ENCODE measurements around the gene RHOA. TPM values are rescaled to one million over a fixed set of nuclear protein-coding genes. Genes with fewer than 3 reads are reported as not detected.
A peak's percentile ranks its signal among the peaks of the same experiment; 100 is the strongest.

Gene RHOA
- total and polyA plus RNA-seq, 2 experiments from 2014 or later = 781 to 996 TPM

DNA sequence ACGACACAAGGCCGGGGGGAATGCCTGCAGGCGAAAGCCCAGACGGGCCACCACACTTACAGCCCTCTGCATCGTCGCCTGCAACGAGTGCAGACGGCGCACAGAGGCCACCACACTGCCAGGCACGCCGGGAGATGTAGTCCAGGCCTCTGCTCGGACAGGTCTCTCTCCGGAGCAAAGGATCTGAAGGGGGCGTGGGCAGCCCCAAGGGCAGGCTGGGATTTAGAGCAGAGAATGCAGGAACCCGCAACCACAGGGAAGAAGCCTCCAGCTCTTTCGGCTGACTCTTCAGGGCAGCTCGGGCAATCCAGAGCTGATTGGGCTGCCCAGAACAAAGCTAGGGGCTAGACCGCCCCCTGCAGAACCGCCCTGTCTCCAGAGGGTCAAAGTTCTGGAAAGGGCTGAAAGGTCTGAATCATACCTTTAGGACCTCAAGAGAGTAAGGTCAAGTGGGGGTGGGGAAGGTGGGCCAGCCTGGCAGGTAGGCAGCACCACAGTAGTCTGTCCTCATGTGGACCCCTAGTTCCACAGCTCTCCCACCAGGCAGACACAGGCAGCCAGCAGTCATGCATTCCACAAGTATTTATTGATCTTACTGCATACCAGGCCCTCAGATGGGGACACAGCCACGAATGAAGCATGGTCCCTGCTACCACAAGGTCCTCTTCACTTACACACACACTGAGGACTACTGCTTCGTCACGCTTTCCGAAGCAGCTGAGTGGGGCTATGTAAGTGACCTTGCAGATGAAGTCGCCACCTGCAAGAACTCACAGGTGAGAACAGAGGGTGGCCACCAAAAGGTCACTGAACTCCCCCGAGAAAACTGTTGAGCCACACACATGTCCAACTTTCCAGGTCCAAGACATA is 10.8 kb upstream of the RHOA start, which contains the start of gene AMT:
Gene AMT, minus strand, starts transcription at position 95 of the 870 bp plus-strand sequence. Its CDS starts 23 bp downstream, at position 72.
- H3K9me3 ChIP-seq (ENCODE audit: low read depth) = no peaks in the 10 kb centered on the region
- no peak within 1 kb of the TSS for H2AFZ ChIP-seq
- H3K4me1 ChIP-seq (ENCODE audit: insufficient read depth) = peaks cover 14% of the 10 kb centered on the region
- H4K20me1 ChIP-seq (ENCODE audit: insufficient read depth) = no peaks in the 10 kb centered on the region
- no peaks in the 10 kb centered on the region for H3K79me2 ChIP-seq (ENCODE audit: insufficient read depth)
- no peak for DNase-seq
- H3F3A ChIP-seq (ENCODE audit: insufficient read depth) = peaks cover 26% of the 10 kb centered on the region
- no peak within 1 kb of the TSS for H3K4me2 ChIP-seq (ENCODE audit: unreplicated experiment)
- no peaks in the 10 kb centered on the region for H3K9me2 ChIP-seq (ENCODE audit: insufficient read depth)
- H3K27ac ChIP-seq = peak within 1 kb of the TSS; percentile 89
- no peaks in the 10 kb centered on the region for H3K27me3 ChIP-seq (replicated peaks; ENCODE audit: insufficient read depth)
- H3K4me3 ChIP-seq = no peak within 1 kb of the TSS
- in situ Hi-C loops (cut with MboI) = no loop called here
- 75% methylated on average over 25 of the region's 25 CpGs for WGBS, 2 experiments (ENCODE audit: low coverage in 1 of 2, low lambda C conversion rate in 2 of 2, missing lambda C conversion rate in 2 of 2)
- H3K36me3 ChIP-seq (ENCODE audit: low read depth) = no peaks in the 10 kb centered on the region
- TF ChIP-seq EZH2phosphoT487 (IDR thresholded peaks at IDR 0.05; ENCODE audit: insufficient read depth, low read depth) (no peak), EZH2 (IDR thresholded peaks at IDR 0.05; ENCODE audit: insufficient read depth, poor library complexity, severe bottlenecking) (no peak)
- H3K9ac ChIP-seq = peak within 1 kb of the TSS; percentile 9; the same call in 1 of the 2 replicates

DNA sequence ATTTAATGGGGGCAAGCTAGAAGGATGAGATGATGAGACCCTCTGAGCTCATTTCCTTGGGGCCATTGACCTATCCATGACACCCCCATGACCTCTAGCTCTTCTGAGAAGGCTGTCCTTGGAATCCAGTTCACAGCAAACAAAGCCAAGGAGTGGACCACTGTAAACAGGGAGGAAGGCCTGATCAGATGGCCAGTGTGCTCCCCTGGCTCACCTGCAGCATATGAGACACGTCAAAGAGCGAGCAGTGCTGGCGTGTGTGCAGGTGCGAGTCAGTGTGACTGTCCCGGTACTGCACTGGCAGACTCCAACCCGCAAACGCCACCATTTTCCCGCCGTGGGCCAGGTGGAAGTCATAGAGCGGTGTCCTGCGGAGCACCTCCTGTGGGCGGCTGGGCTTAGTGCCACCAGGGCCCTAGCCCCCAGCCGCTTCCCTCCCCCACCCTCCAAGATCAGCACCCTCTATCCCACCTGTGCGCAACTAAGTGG is 10.2 kb upstream of the RHOA start:
- 70 to 73% methylated on average over 13 to 14 of the region's 14 CpGs for WGBS, 2 experiments (ENCODE audit: low coverage in 1 of 2, low lambda C conversion rate in 2 of 2, missing lambda C conversion rate in 2 of 2)
- no peaks in the 10 kb centered on the region for H4K20me1 ChIP-seq (ENCODE audit: insufficient read depth)
- H3K4me3 ChIP-seq = no peak overlapping the region
- no peak overlapping the region; the same call in 1 of the 2 replicates for H3K9ac ChIP-seq
- H3K36me3 ChIP-seq (ENCODE audit: low read depth) = no peaks in the 10 kb centered on the region
- no peak overlapping the region for H2AFZ ChIP-seq
- in situ Hi-C loops (cut with MboI) = no loop called here
- H3K79me2 ChIP-seq (ENCODE audit: insufficient read depth) = no peaks in the 10 kb centered on the region
- peaks cover 14% of the 10 kb centered on the region for H3K4me1 ChIP-seq (ENCODE audit: insufficient read depth)
- DNase-seq = no peak
- peaks cover 26% of the 10 kb centered on the region for H3F3A ChIP-seq (ENCODE audit: insufficient read depth)
- peak overlapping the region; percentile 89 for H3K27ac ChIP-seq
- no peaks in the 10 kb centered on the region for H3K9me3 ChIP-seq (ENCODE audit: low read depth)
- no peak overlapping the region for H3K4me2 ChIP-seq (ENCODE audit: unreplicated experiment)
- H3K27me3 ChIP-seq (replicated peaks; ENCODE audit: insufficient read depth) = no peaks in the 10 kb centered on the region
- no peaks in the 10 kb centered on the region for H3K9me2 ChIP-seq (ENCODE audit: insufficient read depth)
- TF ChIP-seq EZH2 (IDR thresholded peaks at IDR 0.05; ENCODE audit: insufficient read depth, poor library complexity, severe bottlenecking) (no peak), EZH2phosphoT487 (IDR thresholded peaks at IDR 0.05; ENCODE audit: insufficient read depth, low read depth) (no peak)

DNA sequence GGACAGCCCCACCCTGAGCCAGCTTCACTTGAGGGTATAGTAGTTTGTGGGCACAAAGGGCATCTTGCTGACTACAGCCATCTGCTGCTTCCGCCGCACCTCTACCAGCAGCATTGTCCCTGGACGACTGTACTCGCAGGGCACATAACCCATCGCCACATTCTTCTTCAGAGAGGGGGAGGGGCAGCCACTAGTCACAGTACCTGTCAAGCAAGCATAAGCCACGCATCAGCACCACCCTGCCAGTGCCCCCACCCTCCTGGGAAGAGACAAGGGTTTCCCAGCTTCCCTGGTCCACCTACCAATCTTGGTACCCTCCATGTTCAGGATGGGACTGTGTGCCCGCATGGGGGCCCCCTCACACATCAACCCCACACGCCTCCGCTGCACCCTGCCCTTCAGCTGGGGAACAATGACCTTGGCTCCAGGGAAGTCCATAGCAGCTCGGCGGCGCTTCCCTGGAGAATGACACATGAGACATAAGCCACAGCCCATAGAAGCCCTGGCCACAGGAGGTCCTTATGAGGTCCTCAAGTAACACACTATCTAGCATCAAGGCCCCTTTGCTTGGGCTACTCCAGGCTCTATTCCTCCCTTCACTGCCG is 5.8 kb upstream of the RHOA start:
- WGBS, 2 experiments (ENCODE audit: low coverage in 1 of 2, low lambda C conversion rate in 2 of 2, missing lambda C conversion rate in 2 of 2) = 89 to 90% methylated on average over 12 to 13 of the region's 13 CpGs
- TF ChIP-seq EZH2phosphoT487 (IDR thresholded peaks at IDR 0.05; ENCODE audit: insufficient read depth, low read depth) (no peak), EZH2 (IDR thresholded peaks at IDR 0.05; ENCODE audit: insufficient read depth, poor library complexity, severe bottlenecking) (no peak)
- H3K36me3 ChIP-seq (ENCODE audit: low read depth) = no peaks in the 10 kb centered on the region; the same call in 1 of the 2 replicates

DNA sequence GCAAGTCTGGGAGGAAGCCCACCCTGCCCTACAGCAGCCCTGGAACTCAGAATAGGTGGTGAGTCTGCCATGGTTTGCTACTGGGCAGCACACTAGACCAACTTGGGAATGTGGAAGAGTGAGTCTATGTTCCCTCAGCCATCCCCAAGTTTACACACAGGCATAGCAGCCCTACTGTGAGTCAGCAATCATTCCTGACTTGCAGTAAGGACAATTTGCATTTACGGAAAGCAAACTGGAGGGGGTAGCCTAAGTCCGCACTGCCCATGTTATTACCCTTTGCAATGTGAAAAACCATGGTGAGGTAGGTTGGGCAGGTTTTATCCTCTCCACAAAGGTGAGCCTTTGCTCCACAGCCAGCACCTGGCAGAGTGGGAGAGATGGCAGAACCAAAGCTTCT is 5.1 kb upstream of the RHOA start:
- Histone ChIP-seq H3K4me3 (no peak overlapping the region), H3K4me1 (ENCODE audit: insufficient read depth) (peaks cover 27% of the 10 kb centered on the region), H3K9me2 (ENCODE audit: insufficient read depth) (no peaks in the 10 kb centered on the region), H3K27ac (no peak overlapping the region), H3K36me3 (ENCODE audit: low read depth) (no peaks in the 10 kb centered on the region; the same call in 1 of the 2 replicates), H3K4me2 (ENCODE audit: unreplicated experiment) (no peak overlapping the region), H3K9ac (no peak overlapping the region), H3F3A (ENCODE audit: insufficient read depth) (peaks cover 25% of the 10 kb centered on the region), H3K9me3 (ENCODE audit: low read depth) (no peaks in the 10 kb centered on the region), H2AFZ (no peak overlapping the region), H3K27me3 (replicated peaks; ENCODE audit: insufficient read depth) (no peaks in the 10 kb centered on the region), H4K20me1 (ENCODE audit: insufficient read depth) (no peaks in the 10 kb centered on the region), H3K79me2 (ENCODE audit: insufficient read depth) (peaks cover 39% of the 10 kb centered on the region)
- TF ChIP-seq EZH2 (IDR thresholded peaks at IDR 0.05; ENCODE audit: insufficient read depth, poor library complexity, severe bottlenecking) (no peak), EZH2phosphoT487 (IDR thresholded peaks at IDR 0.05; ENCODE audit: insufficient read depth, low read depth) (no peak)
- no peak for DNase-seq
- WGBS, 2 experiments (ENCODE audit: low coverage in 1 of 2, low lambda C conversion rate in 2 of 2, missing lambda C conversion rate in 2 of 2) = 67 to 72% methylated on average over 2 of the region's 2 CpGs
- in situ Hi-C loops (cut with MboI) = no loop called here

More for the DNA sequence above, 5.8 kb upstream of the RHOA start:
- Histone ChIP-seq H3K4me3 (no peak overlapping the region), H3K4me2 (ENCODE audit: unreplicated experiment) (no peak overlapping the region), H2AFZ (no peak overlapping the region), H3K9ac (no peak overlapping the region), H3K27me3 (replicated peaks; ENCODE audit: insufficient read depth) (no peaks in the 10 kb centered on the region), H3K9me3 (ENCODE audit: low read depth) (no peaks in the 10 kb centered on the region), H4K20me1 (ENCODE audit: insufficient read depth) (no peaks in the 10 kb centered on the region), H3K4me1 (ENCODE audit: insufficient read depth) (peaks cover 27% of the 10 kb centered on the region), H3K9me2 (ENCODE audit: insufficient read depth) (no peaks in the 10 kb centered on the region), H3K79me2 (ENCODE audit: insufficient read depth) (peaks cover 34% of the 10 kb centered on the region), H3K27ac (no peak overlapping the region), H3F3A (ENCODE audit: insufficient read depth) (peaks cover 26% of the 10 kb centered on the region)
- no peak for DNase-seq
- in situ Hi-C loops (cut with MboI) = no loop called here
